H9 (cell line): Measurements from ENCODE around the gene DIPK1C. TPM values are rescaled to one million over a fixed set of nuclear protein-coding genes. Genes with fewer than 3 reads are reported as not detected.

ENCODE experiments used
- DNase-seq: peaks from one replicate; pipeline ENCODE4 v3.0.0-alpha.2; 2017
- H2AFZ ChIP-seq: one replicate; pipeline ENCODE4 v1.6.1; 2013; ENCODE audit warnings: mild to moderate bottlenecking, low read length, control low read depth, moderate library complexity
- H2AK5ac ChIP-seq: 2 replicates; pipeline ENCODE4 v1.6.1; 2013; ENCODE audit warnings: low read length, control low read depth, mixed read lengths; ENCODE audit not compliant: insufficient read length
- H2BK120ac ChIP-seq: one replicate; pipeline ENCODE4 v1.6.1; 2013; ENCODE audit warnings: low read depth, mild to moderate bottlenecking, low read length, control low read depth, inconsistent platforms; ENCODE audit not compliant: poor library complexity, severe bottlenecking
- H2BK12ac ChIP-seq: 2 replicates; pipeline ENCODE4 v1.6.1; 2013; ENCODE audit warnings: low read length, control low read depth, mixed read lengths, low read depth; ENCODE audit not compliant: insufficient read length
- H2BK15ac ChIP-seq: 2 replicates; pipeline ENCODE4 v1.6.1; 2013; ENCODE audit warnings: low read depth, low read length, control low read depth
- H2BK20ac ChIP-seq: one replicate; pipeline ENCODE4 v1.6.1; 2013; ENCODE audit warnings: low read depth, mild to moderate bottlenecking, low read length, control low read depth, inconsistent platforms; ENCODE audit not compliant: poor library complexity, severe bottlenecking
- H2BK5ac ChIP-seq: 2 replicates; pipeline ENCODE4 v1.6.1; 2013; ENCODE audit warnings: low read length, control low read depth, mixed read lengths; ENCODE audit not compliant: insufficient read length
- H3K14ac ChIP-seq: 2 replicates; pipeline ENCODE4 v1.6.1; 2013; ENCODE audit warnings: low read length, control low read depth; ENCODE audit not compliant: insufficient read depth
- H3K18ac ChIP-seq: 2 replicates; pipeline ENCODE4 v1.6.1; 2013; ENCODE audit warnings: low read depth, mild to moderate bottlenecking, mixed read lengths, low read length, control low read depth; ENCODE audit not compliant: insufficient read length
- H3K23ac ChIP-seq: 2 replicates; pipeline ENCODE4 v1.6.1; 2013; ENCODE audit warnings: low read length, control low read depth, mixed read lengths, low read depth; ENCODE audit not compliant: insufficient read length
- H3K23me2 ChIP-seq: 2 replicates; pipeline ENCODE4 v1.6.1; 2013; ENCODE audit warnings: low read depth, mild to moderate bottlenecking, mixed read lengths, low read length, control low read depth; ENCODE audit not compliant: insufficient read length, poor library complexity, severe bottlenecking
- H3K27ac ChIP-seq: 2 replicates; pipeline ENCODE4 v1.5.1; 2013; ENCODE audit warnings: low read length, control low read depth, mixed read lengths, low read depth; ENCODE audit not compliant: insufficient read length
- H3K27me3 ChIP-seq: 2 replicates; pipeline ENCODE4 v1.6.1; 2013; ENCODE audit warnings: low read length, control low read depth, inconsistent platforms; ENCODE audit not compliant: insufficient read depth
- H3K4ac ChIP-seq: 2 replicates; pipeline ENCODE4 v1.6.1; 2013; ENCODE audit warnings: low read depth, mild to moderate bottlenecking, control low read depth, inconsistent platforms, low read length, moderate library complexity
- H3K4me1 ChIP-seq: 2 replicates; pipeline ENCODE4 v1.6.1; 2013; ENCODE audit warnings: low read length, control low read depth, inconsistent platforms; ENCODE audit not compliant: insufficient read depth
- H3K4me2 ChIP-seq: 2 replicates; pipeline ENCODE4 v1.6.1; 2013; ENCODE audit warnings: low read length, control low read depth, mixed read lengths; ENCODE audit not compliant: insufficient read length, insufficient read depth
- H3K56ac ChIP-seq: 2 replicates; pipeline ENCODE4 v1.6.1; 2013; ENCODE audit warnings: low read depth, mild to moderate bottlenecking, mixed read lengths, low read length, control low read depth; ENCODE audit not compliant: insufficient read length
- H3K79me1 ChIP-seq: 2 replicates; pipeline ENCODE4 v1.6.1; 2013; ENCODE audit warnings: low read depth, mild to moderate bottlenecking, moderate library complexity, low read length, control low read depth, inconsistent platforms; ENCODE audit not compliant: insufficient read depth, poor library complexity, severe bottlenecking
- H3K79me2 ChIP-seq: 2 replicates; pipeline ENCODE4 v1.6.1; 2013; ENCODE audit warnings: low read length, control low read depth, inconsistent platforms; ENCODE audit not compliant: insufficient read depth
- H3K9ac ChIP-seq: 2 replicates; pipeline ENCODE4 v1.6.1; 2013; ENCODE audit warnings: low read length, control low read depth, mixed read lengths; ENCODE audit not compliant: insufficient read length; ENCODE audit errors: extremely low read depth
- H3K9me3 ChIP-seq: one replicate; pipeline ENCODE4 v1.6.1; 2013; ENCODE audit warnings: low read depth, low read length, inconsistent platforms; ENCODE audit not compliant: control insufficient read depth
- H3T11ph ChIP-seq: one replicate; pipeline ENCODE4 v1.6.1; 2013; ENCODE audit warnings: mild to moderate bottlenecking, low read length, control low read depth, inconsistent platforms
- H4K20me1 ChIP-seq: one replicate; pipeline ENCODE4 v1.6.1; 2013; ENCODE audit not compliant: control insufficient read depth, insufficient read length, insufficient read depth
- H4K5ac ChIP-seq: 2 replicates; pipeline ENCODE4 v1.6.1; 2013; ENCODE audit warnings: low read depth, mild to moderate bottlenecking, mixed read lengths, low read length, control low read depth; ENCODE audit not compliant: insufficient read length
- H4K8ac ChIP-seq: replicated peaks from 2 replicates; pipeline ENCODE4 v1.6.1; 2013; ENCODE audit warnings: low read length, control low read depth, mixed read lengths, low read depth; ENCODE audit not compliant: insufficient read length
- H4K91ac ChIP-seq: 2 replicates; pipeline ENCODE4 v1.6.1; 2013; ENCODE audit warnings: low read depth, mild to moderate bottlenecking, moderate library complexity, mixed read lengths, low read length, control low read depth; ENCODE audit not compliant: insufficient read length
- H3K27ac Mint-ChIP-seq, 3 experiments: 2 replicates in 2 of 3; 3 replicates in 1 of 3; pipeline ENCODE4 v1.8.0; 2020 to 2021; ENCODE audit warnings: mixed read lengths in 3 of 3, mild to moderate bottlenecking in 1 of 3, moderate library complexity in 1 of 3
- H3K27me3 Mint-ChIP-seq: 2 replicates; pipeline ENCODE4 v1.8.0; 2021; ENCODE audit warnings: low read depth, mild to moderate bottlenecking, moderate library complexity, mixed read lengths
- H3K36me3 Mint-ChIP-seq, 3 experiments: 2 replicates in 2 of 3; 3 replicates in 1 of 3; pipeline ENCODE4 v1.8.0; 2020 to 2021; ENCODE audit warnings: low read depth in 3 of 3, mixed read lengths in 3 of 3; ENCODE audit not compliant: insufficient read depth in 1 of 3
- H3K4me1 Mint-ChIP-seq, 2 experiments: 2 replicates each; pipeline ENCODE4 v1.8.0; 2020; ENCODE audit warnings: mixed read lengths in 2 of 2
- H3K4me3 Mint-ChIP-seq, 2 experiments: 2 replicates in 1 of 2; 3 replicates in 1 of 2; pipeline ENCODE4 v1.8.0; 2020 to 2021; ENCODE audit warnings: mild to moderate bottlenecking in 2 of 2, mixed read lengths in 2 of 2, moderate library complexity in 1 of 2
- H3K9me3 Mint-ChIP-seq, 2 experiments: 2 replicates in 1 of 2; 3 replicates in 1 of 2; pipeline ENCODE4 v1.8.0; 2020; ENCODE audit warnings: mild to moderate bottlenecking in 2 of 2, mixed read lengths in 2 of 2, moderate library complexity in 1 of 2
- WGBS: extraction: QIAGEN DNeasy Blood & Tissue Kit; methylation state at CpG from one replicate; pipeline ENCODE4 v1.1.7; 2013; ENCODE audit warnings: missing lambda C conversion rate, low lambda C conversion rate, mixed read lengths; ENCODE audit not compliant: insufficient read length; ENCODE audit errors: extremely low coverage; 5-methylcytosine and 5-hydroxymethylcytosine counted together
- total RNA-seq: library from RNA; stranded (reverse); gene quantifications from 2 replicates; pipeline ENCODE4 v1.2.1, GENCODE V29; 2021
- TF ChIP-seq, protein P1 (sequence below): fragments of 200-600 bp; sonication (generic); conservative IDR thresholded peaks from 3 replicates; pipeline ENCODE4 v1.8.0; 2021; ENCODE audit warnings: antibody characterized with exemption, mild to moderate bottlenecking

Gene DIPK1C
- total RNA-seq, 1 experiment from 2014 or later = not detected

DNA sequence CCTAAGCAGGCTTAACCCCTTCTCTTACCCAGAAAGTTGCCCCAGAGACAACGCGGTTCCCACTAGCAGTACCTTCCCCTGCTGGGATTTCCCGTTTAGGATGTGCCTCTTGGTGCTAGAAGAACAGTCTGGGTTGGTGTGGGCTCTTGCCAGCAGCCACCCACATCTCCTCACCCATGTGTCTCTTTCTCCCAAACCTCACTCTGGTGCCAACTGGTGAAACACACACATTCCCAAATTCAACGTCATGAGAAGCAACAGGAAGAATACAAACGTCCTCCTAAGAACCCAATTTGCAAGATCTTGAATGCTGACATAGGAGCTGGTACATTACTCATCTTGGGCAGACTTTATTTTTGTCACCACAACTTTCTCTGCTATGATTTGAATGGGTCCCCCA lies 36.2 kb downstream of the DIPK1C start:
- Histone ChIP-seq H3T11ph (no peak overlapping the region), H3K23ac (no peak overlapping the region), H3K79me1 (no peaks in the 10 kb centered on the region), H4K5ac (no peak overlapping the region), H2BK15ac (no peak overlapping the region), H3K14ac (no peak overlapping the region; the same call in 1 of the 2 replicates), H2BK120ac (no peak overlapping the region), H3K79me2 (no peaks in the 10 kb centered on the region), H2BK5ac (no peak overlapping the region), H2AFZ (no peak overlapping the region), H3K9me3 (no peaks in the 10 kb centered on the region), H2AK5ac (no peak overlapping the region), H3K18ac (no peak overlapping the region), H3K4ac (no peak overlapping the region), H3K27me3 (no peaks in the 10 kb centered on the region), H3K4me2 (no peak overlapping the region), H3K9ac (no peak overlapping the region), H2BK20ac (no peak overlapping the region), H2BK12ac (no peak overlapping the region), H3K56ac (no peak overlapping the region), H3K23me2 (no peaks in the 10 kb centered on the region), H4K8ac (no peak overlapping the region), H3K4me1 (no peaks in the 10 kb centered on the region), H4K20me1 (no peaks in the 10 kb centered on the region), H3K27ac (no peak overlapping the region), H4K91ac (no peak overlapping the region)
- Mint-ChIP-seq H3K36me3 (no peaks in the 10 kb centered on the region; a peak in 2 of 7 replicates), H3K27ac (no peak overlapping the region), H3K4me3 (no peak overlapping the region), H3K4me1 (no peaks in the 10 kb centered on the region), H3K27me3 (peaks cover 10% of the 10 kb centered on the region), H3K9me3 (peaks cover 0 to 3% of the 10 kb centered on the region in 2 experiments; a peak in 1 of 5 replicates)
- no peak for DNase-seq
- WGBS = no CpG with 5 or more reads among the region's 5 CpGs
- TF ChIP-seq, protein P1, sequence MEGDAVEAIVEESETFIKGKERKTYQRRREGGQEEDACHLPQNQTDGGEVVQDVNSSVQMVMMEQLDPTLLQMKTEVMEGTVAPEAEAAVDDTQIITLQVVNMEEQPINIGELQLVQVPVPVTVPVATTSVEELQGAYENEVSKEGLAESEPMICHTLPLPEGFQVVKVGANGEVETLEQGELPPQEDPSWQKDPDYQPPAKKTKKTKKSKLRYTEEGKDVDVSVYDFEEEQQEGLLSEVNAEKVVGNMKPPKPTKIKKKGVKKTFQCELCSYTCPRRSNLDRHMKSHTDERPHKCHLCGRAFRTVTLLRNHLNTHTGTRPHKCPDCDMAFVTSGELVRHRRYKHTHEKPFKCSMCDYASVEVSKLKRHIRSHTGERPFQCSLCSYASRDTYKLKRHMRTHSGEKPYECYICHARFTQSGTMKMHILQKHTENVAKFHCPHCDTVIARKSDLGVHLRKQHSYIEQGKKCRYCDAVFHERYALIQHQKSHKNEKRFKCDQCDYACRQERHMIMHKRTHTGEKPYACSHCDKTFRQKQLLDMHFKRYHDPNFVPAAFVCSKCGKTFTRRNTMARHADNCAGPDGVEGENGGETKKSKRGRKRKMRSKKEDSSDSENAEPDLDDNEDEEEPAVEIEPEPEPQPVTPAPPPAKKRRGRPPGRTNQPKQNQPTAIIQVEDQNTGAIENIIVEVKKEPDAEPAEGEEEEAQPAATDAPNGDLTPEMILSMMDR = no peak
